Keratinocyte (primary cell): Measurements from ENCODE around the gene SLC22A3.

Source experiments
- EZH2 ChIP-seq: IDR thresholded peaks from one replicate; pipeline ENCODE4 v1.6.1; 2012; ENCODE audit warnings: inconsistent platforms, mild to moderate bottlenecking, low read length, moderate library complexity
- TF ChIP-seq, protein P1 (sequence below), 3 experiments: IDR thresholded peaks in 1 of 3; conservative IDR thresholded peaks in 1 of 3; optimal IDR thresholded peaks in 1 of 3; 2 replicates in 2 of 3; 3 replicates in 1 of 3; pipeline versions ENCODE3 to v1.5.1; 2011; ENCODE audit warnings: low read length in 3 of 3, mild to moderate bottlenecking in 3 of 3, moderate library complexity in 2 of 3, control low read depth in 1 of 3, inconsistent platforms in 1 of 3; ENCODE audit not compliant: insufficient read depth in 2 of 3; ENCODE audit errors: extremely low read depth in 1 of 3

GRCh38 chr6:160455081-160455480 is 106.9 kb downstream of the SLC22A3 start:
- TF ChIP-seq, protein P1, sequence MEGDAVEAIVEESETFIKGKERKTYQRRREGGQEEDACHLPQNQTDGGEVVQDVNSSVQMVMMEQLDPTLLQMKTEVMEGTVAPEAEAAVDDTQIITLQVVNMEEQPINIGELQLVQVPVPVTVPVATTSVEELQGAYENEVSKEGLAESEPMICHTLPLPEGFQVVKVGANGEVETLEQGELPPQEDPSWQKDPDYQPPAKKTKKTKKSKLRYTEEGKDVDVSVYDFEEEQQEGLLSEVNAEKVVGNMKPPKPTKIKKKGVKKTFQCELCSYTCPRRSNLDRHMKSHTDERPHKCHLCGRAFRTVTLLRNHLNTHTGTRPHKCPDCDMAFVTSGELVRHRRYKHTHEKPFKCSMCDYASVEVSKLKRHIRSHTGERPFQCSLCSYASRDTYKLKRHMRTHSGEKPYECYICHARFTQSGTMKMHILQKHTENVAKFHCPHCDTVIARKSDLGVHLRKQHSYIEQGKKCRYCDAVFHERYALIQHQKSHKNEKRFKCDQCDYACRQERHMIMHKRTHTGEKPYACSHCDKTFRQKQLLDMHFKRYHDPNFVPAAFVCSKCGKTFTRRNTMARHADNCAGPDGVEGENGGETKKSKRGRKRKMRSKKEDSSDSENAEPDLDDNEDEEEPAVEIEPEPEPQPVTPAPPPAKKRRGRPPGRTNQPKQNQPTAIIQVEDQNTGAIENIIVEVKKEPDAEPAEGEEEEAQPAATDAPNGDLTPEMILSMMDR (optimal IDR thresholded peaks at IDR 0.05 in 1 of 3, IDR thresholded peaks at IDR 0.05 in 1 of 3, conservative IDR thresholded peaks at IDR 0.05 in 1 of 3; ENCODE audit: extremely low read depth in 1 of 3, insufficient read depth in 2 of 3, low read length in 3 of 3): no peak
- no peak for TF ChIP-seq EZH2
